Transverse colon (tissue), 3 donors: ENCODE results near the gene LIPJ.

ENCODE experiments used
- CTCF ChIP-seq, 5 experiments: fragments of 200-600 bp in 3 of 5; fragments of 450-650 bp in 2 of 5; sonication (generic) in 3 of 5; IDR thresholded peaks; 1 replicate in 2 of 5; 2 replicates in 3 of 5; pipeline ENCODE4 v1.5.1; 2016 to 2017; ENCODE audit warnings: antibody characterized with exemption in 5 of 5, inconsistent platforms in 3 of 5, mild to moderate bottlenecking in 2 of 5, moderate library complexity in 1 of 5
- EP300 ChIP-seq: sonication (generic); formaldehyde crosslinking; IDR thresholded peaks from one replicate; pipeline ENCODE4 v1.6.1; 2017; ENCODE audit warnings: antibody characterized with exemption, low read depth

- TF ChIP-seq CTCF (IDR thresholded peaks at IDR 0.05) (peak; percentile 16 to 33 (median 22)), EP300 (no peak)
Measured at GRCh38 chr10:88565072-88565471, 21.5 kb upstream of the LIPJ start.
